Heart left ventricle (tissue), 16 donors: ENCODE data around the gene PTPRM. TPM values are rescaled to one million over a fixed set of nuclear protein-coding genes. Genes with fewer than 3 reads are reported as not detected.
A peak's percentile ranks its signal among the peaks of the same experiment; 100 is the strongest.

ENCODE experiments used
- ATAC-seq, 4 donors: fragments of 200-7000 bp; cut with Tn5 transposase; one replicate each; pipeline ENCODE4 v1.9.1; 2020 to 2022; ENCODE audit warnings: moderate library complexity in 4 of 4, mild to moderate bottlenecking in 3 of 4, moderate number of reproducible peaks in 1 of 4
- DNase-seq, 5 donors: peaks; one replicate each; pipeline ENCODE4 v3.0.0-alpha.2; 2020
- H3K27ac ChIP-seq, 12 donors: fragments of 200-600 bp; sonication (generic) in 4 of 12; one replicate each; pipeline versions ENCODE4 v1.5.0 to v1.8.0; 2016 to 2022; ENCODE audit warnings: mild to moderate bottlenecking in 2 of 12
- H3K27me3 ChIP-seq, 9 donors: fragments of 200-600 bp; sonication (generic) in 2 of 9; one replicate each; pipeline versions ENCODE4 v1.5.1 to v1.8.0; 2016 to 2022; ENCODE audit warnings: mild to moderate bottlenecking in 3 of 9
- H3K36me3 ChIP-seq, 9 donors: fragments of 200-600 bp; sonication (generic) in 2 of 9; one replicate each; pipeline versions ENCODE4 v1.5.0 to v1.8.0; 2018 to 2022; ENCODE audit warnings: mild to moderate bottlenecking in 2 of 9
- H3K4me1 ChIP-seq, 12 donors: fragments of 200-600 bp; sonication (generic) in 4 of 12; one replicate each; pipeline versions ENCODE4 v1.5.0 to v1.8.0; 2016 to 2022; ENCODE audit warnings: mild to moderate bottlenecking in 3 of 12
- H3K4me3 ChIP-seq, 12 donors: fragments of 200-600 bp; sonication (generic) in 4 of 12; one replicate each; pipeline versions ENCODE4 v1.5.0 to v1.8.0; 2017 to 2022; ENCODE audit warnings: mild to moderate bottlenecking in 9 of 12, moderate library complexity in 4 of 12
- H3K9me3 ChIP-seq, 12 donors: fragments of 200-600 bp; sonication (generic) in 4 of 12; one replicate each; pipeline versions ENCODE4 v1.5.0 to v1.8.0; 2016 to 2022; ENCODE audit warnings: mild to moderate bottlenecking in 1 of 12
- POLR2A ChIP-seq, 2 donors: fragments of 450-650 bp; IDR thresholded peaks; one replicate each; pipeline ENCODE4 v1.6.1; 2017; ENCODE audit warnings: antibody characterized with exemption in 2 of 2, mild to moderate bottlenecking in 2 of 2, moderate library complexity in 2 of 2
- WGBS, 4 donors: extraction: QIAGEN DNeasy Blood & Tissue Kit in 2 of 4; methylation state at CpG; one replicate each; pipeline versions ENCODE4 v1.1.5 to v1.1.7; 2013 to 2018; 5-methylcytosine and 5-hydroxymethylcytosine counted together
- intact Hi-C, 10 donors: fragments of 100-400 bp; cut with DNase I; formaldehyde crosslinking; loops; one replicate each; pipeline versions ENCODE4 v1.11.1 to v1.14.2; 2022
- polyA plus RNA-seq, 2 donors: library from polyadenylated mRNA; stranded (reverse); fragments of 200-250 nt; gene quantifications; one replicate each; pipeline ENCODE4 v1.2.3, GENCODE V29; 2013
- total RNA-seq, 9 donors: library from RNA; depleted of rRNA in 2 of 9; stranded (reverse); fragments of >200 nt in 2 of 9; fragmentation: NEBNext Ultra II Directional in 3 of 9; extraction: Animal tissue kit (Norgen Biotek cat#: 25700) in 3 of 9; gene quantifications; one replicate each; pipeline versions ENCODE4 v1.1.0 to v1.2.4, GENCODE V29; 2016 to 2023
- TF ChIP-seq, protein P1 (sequence below), 12 donors: fragments of 200-600 bp; sonication (generic) in 4 of 12; IDR thresholded peaks; one replicate each; pipeline versions ENCODE4 v1.5.0 to v1.8.0; 2018 to 2022; ENCODE audit warnings: antibody characterized with exemption in 12 of 12, mild to moderate bottlenecking in 5 of 12
- donor health status: ischemic (EF 13 %, LVEDD 7.1; RV severe dilation, severe dysfunction).
- donor health status: healthy with polysubstance abuse.
- donor health status: DM: no; HTN: yes; CAD: no.
- donor health status: DM: no; HTN: no; CAD: no.
- donor health status: ischemic (EF 25% LVEDD 6.9; RV normal size, moderate dysfunction).
- donor health status: ischemic (EF 25% LVEDD 5.7; RV mildly dilated, moderate dysfunction).
- donor health status: healthy.
- donor health status: DM: yes; HTN: yes; CAD: no.
- donor health status: ischemic (EF 35%, LVEDD 5.7; RV mildly dilated, moderate dysfunction).
- donor health status: nonischemic (EF 11% LVEDD 7.7; RV severe dilation, severe dysfunction).
- donor health status: DM: yes; HTN: yes; CAD: no.
- donor health status: PGD.
- donor health status: ischemic (EF 29% LVEDD 5.4; RV normal size, mild dysfunction).
- donor health status: nonischemic (EF 23%, LVEDD 6.1; RV moderate dilation, normal function).

Gene PTPRM
- total and polyA plus RNA-seq, 11 donors, result 93.8 to 186 (median 123) TPM

DNA sequence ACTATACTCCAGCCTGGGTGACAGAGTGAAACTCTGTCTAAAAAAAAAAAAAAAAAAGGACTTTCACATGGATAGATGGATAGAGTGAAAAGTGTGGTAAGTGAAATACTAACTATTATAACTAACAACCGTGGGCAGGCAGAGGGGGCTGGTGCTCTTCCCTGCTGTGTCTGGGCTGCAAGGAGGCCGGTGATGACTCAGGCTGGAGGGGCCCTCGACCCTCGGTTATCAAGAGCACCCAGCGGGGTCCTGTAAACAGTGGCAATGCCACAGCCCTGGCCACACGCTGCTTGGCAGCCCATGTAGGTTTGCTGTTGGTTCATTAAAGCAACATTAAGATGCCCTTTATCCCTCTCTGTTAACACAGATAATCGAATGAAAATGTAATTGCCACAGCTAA, 857.4 kb downstream of the PTPRM start:
- TF ChIP-seq, protein P1, sequence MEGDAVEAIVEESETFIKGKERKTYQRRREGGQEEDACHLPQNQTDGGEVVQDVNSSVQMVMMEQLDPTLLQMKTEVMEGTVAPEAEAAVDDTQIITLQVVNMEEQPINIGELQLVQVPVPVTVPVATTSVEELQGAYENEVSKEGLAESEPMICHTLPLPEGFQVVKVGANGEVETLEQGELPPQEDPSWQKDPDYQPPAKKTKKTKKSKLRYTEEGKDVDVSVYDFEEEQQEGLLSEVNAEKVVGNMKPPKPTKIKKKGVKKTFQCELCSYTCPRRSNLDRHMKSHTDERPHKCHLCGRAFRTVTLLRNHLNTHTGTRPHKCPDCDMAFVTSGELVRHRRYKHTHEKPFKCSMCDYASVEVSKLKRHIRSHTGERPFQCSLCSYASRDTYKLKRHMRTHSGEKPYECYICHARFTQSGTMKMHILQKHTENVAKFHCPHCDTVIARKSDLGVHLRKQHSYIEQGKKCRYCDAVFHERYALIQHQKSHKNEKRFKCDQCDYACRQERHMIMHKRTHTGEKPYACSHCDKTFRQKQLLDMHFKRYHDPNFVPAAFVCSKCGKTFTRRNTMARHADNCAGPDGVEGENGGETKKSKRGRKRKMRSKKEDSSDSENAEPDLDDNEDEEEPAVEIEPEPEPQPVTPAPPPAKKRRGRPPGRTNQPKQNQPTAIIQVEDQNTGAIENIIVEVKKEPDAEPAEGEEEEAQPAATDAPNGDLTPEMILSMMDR (IDR thresholded peaks at IDR 0.05), result no peak
- TF ChIP-seq POLR2A (IDR thresholded peaks at IDR 0.05), result no peak
- no peaks in the 10 kb centered on the region for H3K27me3 ChIP-seq
- no peaks in the 10 kb centered on the region for H3K36me3 ChIP-seq
- intact Hi-C loops, result loop anchor here in 1 of 10 donors (2.0 kb wide), 1 partner anchor 20 kb away; no protein-coding TSS in a partner anchor
- H3K4me1 ChIP-seq, result peaks cover 0 to 6% (median 0%) of the 10 kb centered on the region in 12 donors
- WGBS, 4 donors, result 84 to 88% (median 87%) methylated on average over 7 of the region's 7 CpGs
- no peaks in the 10 kb centered on the region for H3K9me3 ChIP-seq
- no peak overlapping the region for H3K27ac ChIP-seq
- no peak overlapping the region for H3K4me3 ChIP-seq
- ATAC-seq, result no peak
- DNase-seq, result no peak

DNA sequence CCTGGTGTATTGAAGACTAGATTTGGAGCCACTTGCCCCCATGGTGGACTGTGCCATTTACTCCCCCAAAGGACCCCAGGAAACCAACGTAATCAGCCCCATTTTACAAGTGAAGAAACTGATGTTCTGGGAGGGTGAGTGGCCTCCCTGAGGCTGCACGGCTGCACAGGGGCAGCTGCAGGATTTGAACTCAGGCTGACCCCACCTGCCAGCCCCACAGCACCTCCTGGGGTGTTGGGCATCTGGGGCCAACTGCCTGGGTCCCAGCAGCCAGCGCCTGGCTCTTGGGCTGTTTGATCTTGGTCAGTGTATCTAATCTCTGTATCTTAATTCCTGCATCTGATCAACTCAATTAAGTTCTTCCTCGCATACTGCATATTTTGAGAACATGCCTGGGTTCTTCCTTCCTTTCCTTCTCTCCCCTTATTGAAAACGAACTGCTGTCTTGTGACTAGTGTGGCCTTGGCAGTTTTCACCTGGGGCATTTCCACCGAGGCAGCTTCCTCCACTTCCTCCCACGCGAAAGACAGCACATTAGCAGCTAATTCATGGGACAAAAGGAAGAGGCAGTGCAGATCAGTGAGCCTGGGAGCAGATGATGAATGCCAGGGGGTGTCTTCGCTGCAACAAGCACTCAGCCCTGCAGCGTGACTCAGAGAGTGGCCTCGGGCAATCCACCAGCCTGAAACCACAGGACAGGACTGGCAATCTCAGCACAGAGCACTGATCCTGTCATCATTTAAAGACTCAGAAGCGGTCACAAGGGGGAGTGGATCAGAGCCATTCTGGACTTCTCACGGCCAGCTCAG, 858.0 kb downstream of the PTPRM start:
- H3K36me3 ChIP-seq, result no peaks in the 10 kb centered on the region
- no peaks in the 10 kb centered on the region for H3K9me3 ChIP-seq
- 64 to 76% (median 72%) methylated on average over 13 of the region's 13 CpGs for WGBS, 4 donors
- H3K27ac ChIP-seq, result no peak overlapping the region
- ATAC-seq, result no peak
- H3K27me3 ChIP-seq, result no peaks in the 10 kb centered on the region
- intact Hi-C loops, result loop anchor here in 1 of 10 donors (2.0 kb wide), 1 partner anchor 20 kb away; no protein-coding TSS in a partner anchor
- no peak for TF ChIP-seq POLR2A (IDR thresholded peaks at IDR 0.05)
- TF ChIP-seq, protein P1 (IDR thresholded peaks at IDR 0.05), result no peak
- no peak overlapping the region for H3K4me3 ChIP-seq
- DNase-seq, result no peak
- H3K4me1 ChIP-seq, result peaks cover 0 to 6% (median 0%) of the 10 kb centered on the region in 12 donors

DNA sequence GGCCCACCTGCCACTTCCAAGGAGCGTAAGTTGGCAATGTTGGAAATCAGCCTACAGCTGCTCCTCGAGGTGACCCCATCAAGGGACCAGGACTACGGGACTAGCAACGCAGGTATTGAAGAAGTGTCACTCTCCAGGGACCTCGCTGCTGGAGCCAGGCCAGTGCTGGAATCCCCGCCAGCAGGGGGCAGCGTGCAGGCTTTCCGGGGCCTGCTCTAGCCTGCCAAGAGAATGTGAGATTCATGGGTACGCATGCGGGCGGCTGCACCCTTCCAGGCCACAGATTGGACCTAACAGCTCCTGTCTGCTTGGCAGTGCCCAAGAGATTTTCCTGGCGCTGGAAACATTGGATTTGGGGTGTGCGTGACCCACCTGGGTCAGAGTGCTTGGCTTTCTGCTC, 859.3 kb downstream of the PTPRM start:
- Histone ChIP-seq H3K9me3 (no peaks in the 10 kb centered on the region), H3K4me3 (no peak overlapping the region), H3K27me3 (no peaks in the 10 kb centered on the region), H3K27ac (no peak overlapping the region), H3K4me1 (peaks cover 0 to 6% (median 0%) of the 10 kb centered on the region in 12 donors), H3K36me3 (no peaks in the 10 kb centered on the region)
- DNase-seq (no peak), ATAC-seq (no peak)
- 81 to 93% (median 89%) methylated on average over 6 to 13 of the region's 13 CpGs for WGBS, 4 donors
- TF ChIP-seq, protein P1 (IDR thresholded peaks at IDR 0.05), result peak in 4 of 12 donors; percentile 8 to 24 (median 17)
- TF ChIP-seq POLR2A (IDR thresholded peaks at IDR 0.05), result no peak
- intact Hi-C loops, result no loop called here

DNA sequence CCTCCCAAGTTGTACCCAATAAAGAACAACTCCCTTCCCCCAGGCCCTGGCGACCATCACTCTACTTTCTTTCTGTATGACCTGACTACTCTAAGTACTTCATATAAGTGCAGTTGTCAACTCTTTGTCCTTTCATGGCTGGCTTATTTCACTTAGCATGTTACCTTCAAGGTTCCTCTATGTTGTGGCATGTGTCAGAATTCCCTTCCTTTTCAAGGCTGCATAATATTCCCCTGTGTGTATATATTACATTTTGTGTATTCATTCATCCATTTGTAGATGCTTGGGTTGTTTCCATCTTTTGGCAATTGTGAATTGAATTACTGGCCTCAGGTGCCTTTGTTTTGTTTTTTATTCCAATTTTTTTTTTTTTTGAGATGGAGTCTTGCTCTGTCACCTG, 860.2 kb downstream of the PTPRM start:
- H3K4me1 ChIP-seq, result peaks cover 0 to 6% (median 0%) of the 10 kb centered on the region in 12 donors
- intact Hi-C loops, result no loop called here
- no peak for TF ChIP-seq POLR2A (IDR thresholded peaks at IDR 0.05)
- TF ChIP-seq, protein P1 (IDR thresholded peaks at IDR 0.05), result no peak
- no peaks in the 10 kb centered on the region for H3K36me3 ChIP-seq
- WGBS, 4 donors, result 93 to 100% (median 97%) methylated on average over 1 of the region's 1 CpG
- no peaks in the 10 kb centered on the region for H3K27me3 ChIP-seq
- no peak for ATAC-seq
- H3K9me3 ChIP-seq, result no peaks in the 10 kb centered on the region
- H3K27ac ChIP-seq, result no peak overlapping the region
- no peak for DNase-seq
- no peak overlapping the region for H3K4me3 ChIP-seq
